22Rv1 (cell line): ENCODE results near the gene GALNT16.

ENCODE experiments used
- H3K27ac ChIP-seq: fragments of 450-650 bp; 2 replicates; pipeline ENCODE4 v1.5.1; 2017
- ZFX ChIP-seq: fragments of 450-650 bp; IDR thresholded peaks from 2 replicates; pipeline ENCODE4 v1.6.1; 2017; ENCODE audit warnings: antibody characterized with exemption, borderline replicate concordance
- TF ChIP-seq, protein P1 (sequence below): fragments of 450-650 bp; IDR thresholded peaks from 2 replicates; pipeline ENCODE4 v1.5.1; 2017; ENCODE audit warnings: mild to moderate bottlenecking

The GALNT16 gene

DNA sequence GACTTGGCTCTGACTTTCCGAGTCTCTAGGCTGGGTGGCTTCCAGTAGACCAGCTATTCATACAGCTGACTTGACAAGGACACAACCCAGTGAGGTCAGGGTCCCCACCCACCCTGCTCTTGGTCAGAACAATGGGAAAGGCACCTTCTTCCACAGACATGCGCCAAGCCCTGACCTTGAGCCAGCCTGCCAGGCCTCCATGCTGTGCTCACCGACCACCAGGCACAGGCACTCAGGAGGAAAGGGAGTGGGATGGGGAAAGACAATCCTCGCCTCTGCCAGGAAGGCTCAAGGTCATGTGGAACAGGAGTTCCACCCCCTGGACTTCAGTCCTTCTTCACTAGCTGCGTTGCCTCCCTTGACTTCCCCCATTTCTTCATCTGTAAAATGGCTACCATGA, 31.4 kb downstream of the GALNT16 start:
- no peak for TF ChIP-seq ZFX
- TF ChIP-seq, protein P1, sequence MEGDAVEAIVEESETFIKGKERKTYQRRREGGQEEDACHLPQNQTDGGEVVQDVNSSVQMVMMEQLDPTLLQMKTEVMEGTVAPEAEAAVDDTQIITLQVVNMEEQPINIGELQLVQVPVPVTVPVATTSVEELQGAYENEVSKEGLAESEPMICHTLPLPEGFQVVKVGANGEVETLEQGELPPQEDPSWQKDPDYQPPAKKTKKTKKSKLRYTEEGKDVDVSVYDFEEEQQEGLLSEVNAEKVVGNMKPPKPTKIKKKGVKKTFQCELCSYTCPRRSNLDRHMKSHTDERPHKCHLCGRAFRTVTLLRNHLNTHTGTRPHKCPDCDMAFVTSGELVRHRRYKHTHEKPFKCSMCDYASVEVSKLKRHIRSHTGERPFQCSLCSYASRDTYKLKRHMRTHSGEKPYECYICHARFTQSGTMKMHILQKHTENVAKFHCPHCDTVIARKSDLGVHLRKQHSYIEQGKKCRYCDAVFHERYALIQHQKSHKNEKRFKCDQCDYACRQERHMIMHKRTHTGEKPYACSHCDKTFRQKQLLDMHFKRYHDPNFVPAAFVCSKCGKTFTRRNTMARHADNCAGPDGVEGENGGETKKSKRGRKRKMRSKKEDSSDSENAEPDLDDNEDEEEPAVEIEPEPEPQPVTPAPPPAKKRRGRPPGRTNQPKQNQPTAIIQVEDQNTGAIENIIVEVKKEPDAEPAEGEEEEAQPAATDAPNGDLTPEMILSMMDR: no peak
- H3K27ac ChIP-seq: no peak overlapping the region

DNA sequence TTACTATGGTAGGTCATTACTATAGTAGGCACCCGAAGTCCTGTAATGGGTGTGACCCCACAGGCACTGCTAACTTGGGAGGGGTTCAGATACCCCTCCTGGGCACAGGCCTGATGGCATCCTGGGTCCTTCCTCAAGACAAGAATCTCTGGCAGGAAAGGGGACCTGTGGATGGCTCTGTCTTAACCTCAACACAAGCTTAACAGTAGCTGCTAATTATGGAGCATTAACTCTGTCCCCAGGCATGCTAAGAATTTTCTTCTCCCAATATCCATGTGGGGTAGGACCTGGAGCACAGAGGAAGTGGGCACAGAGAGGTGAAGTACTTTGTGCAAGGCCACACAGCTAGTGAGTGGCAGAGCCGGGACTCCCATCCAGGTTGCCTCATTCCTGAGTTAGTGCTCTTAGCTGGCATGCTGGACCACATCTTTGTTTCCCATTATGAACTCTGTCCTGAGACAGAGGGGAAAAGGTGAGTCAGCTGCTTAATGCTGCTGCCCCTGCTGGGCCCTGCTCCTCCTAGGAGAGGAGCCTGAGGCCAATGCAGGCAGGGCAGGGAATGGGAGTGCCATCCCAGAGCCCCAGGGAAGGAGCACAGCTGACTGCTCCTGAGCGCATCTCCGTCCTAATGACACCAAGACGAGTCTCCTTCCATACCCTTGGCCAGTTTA, 32.1 kb downstream of the GALNT16 start:
- TF ChIP-seq ZFX: no peak
- no peak overlapping the region for H3K27ac ChIP-seq

DNA sequence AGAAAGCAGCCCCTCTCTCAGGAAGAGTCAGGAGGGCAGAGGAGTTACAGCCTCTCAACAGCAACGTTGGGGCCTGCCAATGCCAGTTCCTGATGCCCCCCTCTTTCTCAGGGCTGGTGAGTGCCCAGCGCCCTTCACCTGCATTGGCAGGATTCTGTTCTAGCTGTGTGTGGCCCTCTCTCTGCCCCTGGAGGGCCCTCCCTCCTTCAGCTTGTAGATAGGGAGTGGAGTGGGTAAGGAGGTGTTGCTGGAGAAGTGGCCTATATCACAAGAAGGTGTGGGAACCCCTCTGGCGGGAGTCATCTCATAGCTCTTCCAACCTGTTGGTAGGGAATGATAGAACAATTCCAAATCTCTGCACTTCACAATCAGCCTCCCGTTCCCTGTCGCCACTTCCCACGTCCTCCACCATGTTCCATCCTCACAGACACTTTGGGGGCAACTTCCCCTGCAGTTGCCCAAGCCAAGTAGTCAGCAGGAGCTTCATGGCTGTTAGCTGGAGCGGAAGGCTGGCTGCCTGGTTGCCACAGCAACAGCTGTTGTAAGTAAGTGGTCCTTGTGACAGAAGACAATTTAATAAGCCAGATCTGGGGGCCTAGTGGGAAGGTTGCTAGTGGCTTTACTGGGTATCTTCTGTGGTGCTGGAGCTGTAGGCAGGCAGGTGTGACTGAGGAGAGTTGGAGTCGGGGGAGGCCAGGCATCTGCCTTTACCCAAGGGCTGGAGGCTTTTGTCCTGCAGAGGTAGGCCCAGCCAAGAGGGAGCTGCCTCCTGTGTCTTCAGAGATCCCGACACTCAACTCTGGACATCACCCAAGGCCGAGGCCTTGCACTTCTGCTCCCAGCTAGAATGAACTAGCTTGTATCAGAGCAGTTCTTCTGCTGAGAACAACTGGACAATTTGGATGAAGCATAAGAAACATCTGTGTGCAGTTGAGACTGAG, 38.4 kb downstream of the GALNT16 start:
- TF ChIP-seq, protein P1: no peak
- no peak for TF ChIP-seq ZFX
- H3K27ac ChIP-seq: no peak overlapping the region

DNA sequence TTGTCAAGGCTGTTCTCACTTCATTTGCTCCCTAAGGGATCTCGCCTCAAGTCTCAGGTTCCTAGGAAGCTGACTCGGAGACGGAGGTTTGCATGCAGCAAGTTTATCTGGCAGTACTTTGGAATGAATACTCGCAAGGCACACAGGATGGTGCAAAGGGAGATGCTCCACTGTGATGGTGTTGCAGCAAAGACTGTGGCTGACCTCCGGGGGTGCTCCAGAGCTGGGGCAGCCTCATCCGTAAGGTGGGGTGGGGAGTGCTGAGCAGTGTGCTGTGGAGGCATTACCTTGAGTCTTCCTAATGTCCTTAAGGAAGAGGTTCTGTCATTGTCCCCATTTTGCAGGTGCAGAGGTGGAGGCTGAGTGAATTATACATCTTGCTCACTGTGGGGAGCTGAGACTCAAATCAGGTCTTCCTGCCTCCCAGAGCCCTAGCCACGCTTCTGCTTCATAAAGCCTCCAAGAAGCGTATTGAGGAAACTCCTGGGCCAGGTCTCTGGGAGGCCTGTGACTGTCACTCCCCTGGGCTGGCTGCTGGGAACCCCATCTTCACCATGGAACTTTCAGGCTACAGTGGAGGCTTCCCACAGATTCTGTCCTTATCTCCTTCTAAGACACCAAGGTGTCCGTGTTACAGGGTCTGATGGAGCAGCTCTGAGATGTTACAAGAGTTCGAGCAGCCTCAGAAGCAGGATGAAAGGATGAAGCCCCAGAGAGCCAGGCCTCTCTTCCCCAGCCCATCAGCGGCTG, 39.5 kb downstream of the GALNT16 start:
- TF ChIP-seq ZFX: no peak
- TF ChIP-seq, protein P1: peak; percentile 29
- no peak overlapping the region for H3K27ac ChIP-seq

DNA sequence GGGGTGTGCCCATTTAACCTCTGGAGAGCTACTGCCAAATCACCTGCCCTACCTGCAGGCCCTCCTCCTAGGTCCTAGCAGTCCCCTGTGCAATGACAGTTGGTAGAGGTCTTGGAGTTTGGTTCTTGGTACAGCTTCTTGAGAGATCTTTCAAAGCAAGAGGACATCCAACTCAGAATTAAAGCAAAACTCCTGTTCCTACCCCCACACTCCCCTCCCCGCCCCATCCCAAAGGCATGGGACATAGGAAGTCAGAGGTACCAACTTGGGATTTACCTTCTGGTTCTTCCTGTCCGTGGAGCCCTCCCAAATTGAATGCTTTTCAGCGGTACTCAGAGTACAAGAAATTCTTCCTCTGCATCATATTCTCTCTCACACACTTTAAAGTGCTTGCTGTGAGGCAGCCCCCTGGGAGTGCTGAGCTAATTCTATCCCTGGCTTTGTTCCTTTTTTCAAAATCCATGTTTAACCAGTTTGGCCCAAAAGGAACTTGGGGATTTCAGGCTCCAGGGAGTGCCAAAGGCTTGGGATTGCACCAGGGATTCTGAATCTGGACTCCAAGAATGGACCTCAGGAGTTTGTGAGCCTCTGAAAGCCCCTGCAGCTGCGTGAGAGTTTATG, 40.8 kb downstream of the GALNT16 start:
- H3K27ac ChIP-seq: no peak overlapping the region
- no peak for TF ChIP-seq ZFX
- TF ChIP-seq, protein P1: no peak

DNA sequence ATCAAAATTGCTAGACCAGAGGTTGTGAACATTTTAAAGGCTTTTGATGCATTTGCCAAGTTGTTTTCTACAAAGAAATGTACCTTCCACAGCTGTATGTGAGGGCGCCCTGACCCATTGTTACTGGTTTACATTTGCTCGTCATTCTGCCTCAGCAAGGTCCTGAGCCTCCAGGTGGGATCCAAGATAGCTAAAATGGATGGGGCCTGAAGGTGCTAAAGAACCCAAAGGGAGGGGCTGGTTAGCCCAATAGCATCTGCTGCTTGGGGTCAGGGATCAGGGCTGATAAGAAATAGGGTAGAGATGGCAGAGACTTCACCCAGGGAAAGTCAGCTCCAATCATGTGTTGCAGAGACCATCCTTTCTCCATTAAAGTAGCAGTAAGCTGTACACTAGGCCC, 43.1 kb downstream of the GALNT16 start:
- TF ChIP-seq, protein P1: no peak
- no peak for TF ChIP-seq ZFX
- H3K27ac ChIP-seq: no peak overlapping the region

DNA sequence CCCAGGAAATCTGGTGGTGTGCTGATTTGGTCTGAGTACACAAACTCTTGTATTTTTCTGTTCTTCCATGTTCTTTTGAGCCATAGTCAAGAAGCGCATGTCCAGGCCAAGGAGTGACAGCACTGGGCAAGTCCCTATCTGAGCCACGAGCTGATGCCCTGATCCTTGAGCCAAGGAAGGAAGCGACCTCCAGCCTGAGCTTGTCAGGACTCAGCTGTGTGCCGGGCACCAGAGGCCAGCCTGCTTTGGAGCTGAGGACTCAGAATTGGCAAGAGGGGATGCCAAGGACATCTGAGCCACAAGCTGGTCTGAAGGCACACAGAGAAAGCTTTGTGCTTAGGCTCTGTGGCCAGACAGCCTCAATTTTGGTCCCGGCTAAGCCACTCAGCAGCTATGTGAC, 52.6 kb downstream of the GALNT16 start:
- H3K27ac ChIP-seq: no peak overlapping the region
- TF ChIP-seq, protein P1: no peak
- no peak for TF ChIP-seq ZFX
